ENCODE results near the gene TRDN.

Gene TRDN

GRCh38 chr6:123636782-123637181 is at the start of gene TRDN:
Gene TRDN, minus strand, starts transcription at chr6:123636950. Its CDS starts 175 bp downstream, at chr6:123636775.
- DNase-seq (ENCODE audit: low read depth) = no peak

- no peak for DNase-seq (ENCODE audit: low read depth)
Observed at GRCh38 chr6:123681957-123682462, 45.3 kb upstream of the TRDN start.

GRCh38 chr6:123677897-123678296 is 41.1 kb upstream of the TRDN start:
- no peak for DNase-seq (ENCODE audit: low read depth)

DNA sequence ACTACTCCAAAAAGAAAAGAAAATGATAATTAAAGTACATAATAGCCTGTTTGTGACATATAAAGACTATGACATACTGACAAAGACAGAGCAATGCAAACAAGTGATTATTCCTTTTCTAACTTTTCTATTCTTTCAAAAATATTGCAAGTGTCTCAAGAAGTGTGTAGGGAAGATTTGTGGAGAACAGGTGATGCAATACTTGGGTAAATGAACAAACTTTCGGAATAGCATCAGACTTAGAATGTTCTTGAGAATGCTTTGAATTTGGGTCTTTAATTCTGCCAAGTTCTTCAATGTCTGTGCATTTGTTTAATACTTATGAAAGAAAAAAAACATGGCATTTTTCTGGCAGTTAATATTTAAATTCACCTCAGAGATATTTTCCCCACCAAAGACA is 40.0 kb upstream of the TRDN start:
- DNase-seq (ENCODE audit: low read depth) = no peak

DNA sequence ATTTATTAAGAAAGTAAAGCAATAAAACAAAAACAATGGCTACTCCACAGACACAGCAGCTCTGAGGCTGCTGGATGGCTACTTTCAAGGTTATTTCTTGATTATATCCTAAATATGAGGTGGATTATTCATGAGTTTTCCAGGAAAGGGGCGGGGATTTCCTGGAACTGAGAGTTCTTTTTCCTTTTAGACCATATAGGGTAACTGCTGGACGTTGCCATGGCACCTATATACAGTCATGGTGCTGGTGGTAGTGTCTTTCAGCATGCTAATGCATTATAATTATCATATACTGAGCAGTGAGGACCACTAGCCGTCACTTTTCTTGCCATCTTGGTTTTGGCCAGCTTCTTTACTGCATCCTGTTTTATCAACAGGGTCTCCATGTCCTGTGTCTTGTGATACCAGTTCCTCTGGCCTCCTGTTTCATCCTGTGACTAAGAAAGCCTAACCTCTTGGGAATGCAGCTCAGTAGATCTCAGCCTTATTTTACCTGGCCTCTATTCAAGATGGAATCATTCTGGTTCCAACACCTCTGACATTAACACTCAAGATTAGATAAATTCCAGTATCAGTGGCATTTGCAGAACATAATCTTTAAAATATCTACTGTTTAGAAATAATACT is 32.3 kb upstream of the TRDN start:
- DNase-seq (ENCODE audit: low read depth) = no peak

- DNase-seq (ENCODE audit: low read depth) = no peak
Observed at GRCh38 chr6:123668063-123668462, 31.3 kb upstream of the TRDN start.

- DNase-seq (ENCODE audit: low read depth) = no peak
Observed at GRCh38 chr6:123663436-123663835, 26.7 kb upstream of the TRDN start.

DNA sequence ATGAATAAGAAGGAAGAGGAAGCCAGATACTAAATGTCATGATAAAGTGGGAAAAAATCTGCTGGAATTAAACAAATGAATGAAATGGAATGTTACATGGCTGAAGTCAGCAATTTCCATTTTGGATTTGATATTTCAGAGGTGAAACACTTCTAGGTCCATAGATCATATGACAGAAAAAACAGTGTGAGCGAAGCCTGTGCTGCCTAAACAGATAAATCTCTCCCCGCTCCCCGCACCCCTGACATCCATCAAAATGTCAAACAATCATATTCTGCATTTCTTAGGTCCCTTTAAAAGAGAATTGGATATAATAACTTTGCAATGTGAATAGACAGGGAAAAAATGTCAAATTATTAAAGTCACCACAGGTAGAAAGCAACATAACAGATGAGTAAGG is 26.0 kb upstream of the TRDN start:
- no peak for DNase-seq (ENCODE audit: low read depth)

GRCh38 chr6:123661105-123661891 is 24.5 kb upstream of the TRDN start:
- DNase-seq (ENCODE audit: low read depth) = no peak

DNA sequence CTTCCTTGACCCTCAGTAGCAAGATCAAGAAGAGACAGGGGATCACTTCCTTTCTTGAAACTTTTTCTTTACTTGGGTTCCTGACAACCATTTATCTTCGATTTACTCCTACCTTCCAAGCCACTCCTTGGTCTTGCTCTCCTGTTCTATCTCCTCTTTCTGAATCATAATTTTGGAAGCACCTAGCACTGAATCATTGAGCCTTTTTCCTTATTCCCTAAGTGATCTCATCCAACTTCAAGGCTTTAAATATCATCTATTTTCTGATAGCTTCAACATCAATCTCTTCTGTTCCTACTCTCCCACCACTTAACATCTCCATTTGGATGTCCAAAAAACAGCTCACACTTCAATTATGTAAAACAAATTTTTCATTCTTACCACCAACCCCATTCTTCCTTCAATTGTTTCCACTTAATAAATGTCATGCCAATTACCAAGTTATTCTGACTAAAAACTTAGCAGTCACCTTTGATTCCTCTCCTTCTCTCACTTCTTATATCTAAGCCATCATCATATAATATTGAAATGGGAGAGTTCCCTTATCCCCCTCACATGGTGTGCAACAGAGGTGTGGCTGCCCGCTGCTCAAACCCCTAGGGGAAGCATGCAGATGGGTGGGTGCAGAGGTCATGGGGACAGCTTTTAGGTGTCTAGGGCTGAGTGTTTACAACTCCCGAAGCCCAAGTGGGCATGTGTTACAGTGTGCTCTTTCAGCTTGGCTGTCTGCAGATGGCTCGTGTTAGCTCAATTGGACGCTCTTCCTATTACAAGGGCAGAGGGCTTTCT is 23.4 kb upstream of the TRDN start:
- no peak for DNase-seq (ENCODE audit: low read depth)

GRCh38 chr6:123658848-123659247 is 22.1 kb upstream of the TRDN start:
- no peak for DNase-seq (ENCODE audit: low read depth)

DNA sequence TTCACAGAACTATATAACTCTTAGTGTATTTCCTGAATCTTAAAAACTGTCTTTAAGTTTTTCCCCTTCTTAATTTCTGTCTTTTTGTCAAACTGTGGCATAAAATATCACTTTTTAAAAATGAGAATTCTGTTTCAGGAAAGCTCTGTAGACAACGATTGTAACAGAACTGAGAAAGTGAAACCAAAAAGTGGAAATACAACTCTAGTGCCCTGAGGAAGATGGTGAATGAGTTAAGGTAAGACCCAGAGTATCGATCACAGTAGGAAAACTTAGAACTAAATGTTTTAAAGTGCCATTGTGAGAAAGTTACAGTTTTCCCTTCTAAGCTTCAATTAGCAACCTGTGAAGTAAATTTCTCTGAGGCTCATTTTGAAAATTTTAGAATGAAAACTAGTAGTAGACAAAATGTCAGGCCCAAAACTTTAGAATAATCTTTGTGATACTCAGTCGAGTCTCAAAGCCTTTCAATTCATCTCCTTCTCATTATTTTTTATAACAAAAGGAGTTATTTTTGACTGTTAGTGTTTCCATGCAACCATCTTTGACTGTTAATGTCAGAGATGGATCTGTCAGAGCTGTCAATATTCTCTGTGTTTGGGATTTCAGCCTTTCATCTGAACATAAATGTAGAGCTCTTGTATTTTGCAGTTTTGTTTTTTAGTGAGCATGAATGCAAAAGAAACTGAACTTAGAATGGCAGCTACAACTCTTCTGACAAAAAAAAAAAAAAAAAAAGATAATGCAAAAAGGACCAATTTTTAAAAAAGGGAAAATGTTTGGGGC is 19.0 kb upstream of the TRDN start:
- DNase-seq (ENCODE audit: low read depth) = no peak

DNA sequence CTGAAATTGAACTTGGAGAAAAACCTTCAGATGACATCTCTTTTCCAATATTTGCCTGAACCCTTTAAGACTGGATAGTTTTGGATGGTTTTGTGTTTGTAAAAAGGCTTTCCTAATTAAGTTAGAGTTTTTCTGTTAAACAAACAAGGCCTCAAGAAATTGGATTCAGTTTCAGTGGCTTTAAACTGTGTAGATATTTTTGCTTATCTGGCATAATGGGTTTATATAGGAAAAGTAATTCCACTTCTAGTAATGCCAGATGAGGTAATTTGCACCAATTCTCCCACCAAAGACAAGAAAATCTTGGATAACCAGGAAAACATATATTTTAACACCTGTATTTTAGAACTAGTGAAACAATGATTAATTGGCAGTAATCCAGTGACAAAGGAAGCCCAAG is 12.0 kb upstream of the TRDN start:
- DNase-seq (ENCODE audit: low read depth) = no peak

DNA sequence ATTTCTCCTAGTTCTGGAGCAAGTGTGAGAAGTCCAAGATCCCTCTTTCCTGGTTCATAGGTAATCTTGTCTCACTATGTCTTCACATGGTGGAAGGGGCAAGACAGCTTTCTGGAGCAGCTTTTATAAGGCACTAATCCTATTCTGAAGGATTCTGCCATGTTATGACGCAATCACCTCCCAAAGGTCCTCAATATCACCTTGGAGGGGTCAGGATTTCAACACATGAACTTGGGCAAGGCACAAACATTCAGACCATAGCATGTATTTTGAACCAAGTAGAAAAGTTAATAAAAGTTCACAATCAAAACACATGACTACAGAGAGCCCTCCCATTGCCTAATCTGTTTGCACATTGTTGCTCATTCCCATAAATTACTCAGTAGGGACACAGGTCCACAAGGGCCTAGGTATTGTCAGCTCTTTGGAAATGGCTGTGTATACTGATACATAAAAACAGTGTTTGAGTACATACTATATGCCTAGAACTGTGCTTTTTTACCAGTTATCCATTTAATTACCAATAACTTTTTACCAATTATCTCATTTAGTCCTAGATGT is 11.3 kb upstream of the TRDN start:
- no peak for DNase-seq (ENCODE audit: low read depth)

- DNase-seq (ENCODE audit: low read depth) = no peak
Observed at GRCh38 chr6:123641497-123641896, 4.7 kb upstream of the TRDN start.

GRCh38 chr6:123640567-123641187 is 3.9 kb upstream of the TRDN start:
- DNase-seq (ENCODE audit: low read depth) = no peak

- DNase-seq (ENCODE audit: low read depth) = no peak
Observed at GRCh38 chr6:123638865-123639264, 2.1 kb upstream of the TRDN start.

DNA sequence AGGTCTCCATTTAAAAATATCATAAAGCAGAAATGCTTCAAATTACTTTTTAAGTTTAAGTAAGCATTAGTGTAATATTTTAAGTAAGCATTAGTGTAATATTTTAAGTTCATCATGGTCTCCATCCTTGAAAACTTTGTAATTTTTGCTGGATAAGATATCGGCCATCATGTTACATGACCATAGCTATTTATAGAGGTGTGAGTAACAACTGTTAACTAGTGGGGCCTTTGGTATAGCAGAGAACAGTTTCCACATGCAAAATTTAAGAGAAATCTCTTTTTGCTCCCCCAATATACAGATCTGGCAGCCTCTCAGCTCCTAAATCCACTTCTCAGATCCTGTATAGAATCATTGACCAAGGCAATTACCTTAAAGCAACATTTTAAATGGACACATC is 468 bp downstream of the TRDN start:
- DNase-seq (ENCODE audit: low read depth) = no peak

DNA sequence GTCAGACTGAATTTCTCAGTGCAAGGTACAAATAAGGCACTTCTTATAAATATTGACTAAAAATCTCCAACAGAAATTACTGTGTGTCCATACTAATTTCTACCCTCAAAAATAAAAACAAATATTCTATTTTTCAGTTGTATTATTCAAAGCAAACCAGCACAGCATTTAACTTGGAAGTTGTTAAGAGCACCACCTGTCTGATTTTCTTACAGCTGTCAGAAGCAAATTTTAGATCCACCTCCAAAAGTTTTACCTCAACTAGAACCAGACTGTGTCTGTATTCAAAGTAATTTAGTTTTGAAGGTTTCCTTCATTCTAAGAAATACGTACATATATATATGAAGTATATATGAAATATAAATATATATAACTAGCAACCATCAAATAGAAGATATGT is 1.2 kb downstream of the TRDN start:
- no peak for DNase-seq (ENCODE audit: low read depth)

GRCh38 chr6:123635144-123635543 is 1.6 kb downstream of the TRDN start:
- DNase-seq (ENCODE audit: low read depth) = no peak

- no peak for DNase-seq (ENCODE audit: low read depth)
Observed at GRCh38 chr6:123632641-123633040, 4.1 kb downstream of the TRDN start.

Data from stimulated activated CD8-positive, alpha-beta memory T cell treated with anti-CD3 and anti-CD28 coated beads, Interleukin-12 subunit alpha, Interleukin-12 subunit beta, amount 100 ng/mL, for 4 hours (primary cell).